ENCODE data around the gene MKI67. TPM values are rescaled to one million over a fixed set of nuclear protein-coding genes. Genes with fewer than 3 reads are reported as not detected.
A peak's percentile ranks its signal among the peaks of the same experiment; 100 is the strongest.
"Not testable (repeated sequence)": the region's sequence is repeated elsewhere in the genome, so short reads cannot be mapped to it uniquely, and the experiment has no call there.

Gene MKI67
- polyA plus RNA-seq, 4 donors, result 45.7 to 66.1 (median 50.5) TPM

- no peak for DNase-seq (ENCODE audit: low read depth in 4 of 4, low spot score in 2 of 4)
Observed at GRCh38 chr10:128150561-128150960, 24.3 kb upstream of the MKI67 start.

DNA sequence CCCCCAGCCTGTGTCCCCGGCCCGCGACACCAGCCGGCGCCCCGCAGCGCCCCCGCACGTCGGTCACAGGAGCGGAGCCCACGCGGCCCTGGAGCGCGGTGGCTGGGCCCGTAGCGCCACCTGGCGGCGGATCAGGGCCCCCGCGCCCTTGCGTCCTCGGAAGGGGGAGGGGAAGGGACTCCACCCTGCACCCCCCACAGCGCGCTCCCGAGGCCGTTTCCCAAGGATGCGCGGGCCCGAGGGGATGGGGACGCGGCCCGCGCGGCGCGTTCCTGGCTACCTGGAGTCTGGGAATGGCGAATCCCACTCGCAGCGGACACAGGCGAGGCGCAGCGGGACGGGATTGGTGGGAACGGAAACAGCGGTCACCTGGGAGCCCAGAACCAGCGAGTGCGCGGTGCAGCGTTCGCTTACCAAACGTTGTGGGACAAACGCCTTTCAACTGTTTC lies 23.8 kb upstream of the MKI67 start:
- DNase-seq (ENCODE audit: low read depth in 4 of 4, low spot score in 2 of 4), result peak in 3 of 4 donors; percentile 50 to 65 (median 58)

- no peak for DNase-seq (ENCODE audit: low read depth in 4 of 4, low spot score in 2 of 4)
Observed at GRCh38 chr10:128149267-128150014, 23.2 kb upstream of the MKI67 start.

GRCh38 chr10:128147669-128148068 lies 21.4 kb upstream of the MKI67 start:
- no peak for DNase-seq (ENCODE audit: low read depth in 4 of 4, low spot score in 2 of 4)

- no peak for DNase-seq (ENCODE audit: low read depth in 4 of 4, low spot score in 2 of 4)
Observed at GRCh38 chr10:128147064-128147463, 20.8 kb upstream of the MKI67 start.

DNA sequence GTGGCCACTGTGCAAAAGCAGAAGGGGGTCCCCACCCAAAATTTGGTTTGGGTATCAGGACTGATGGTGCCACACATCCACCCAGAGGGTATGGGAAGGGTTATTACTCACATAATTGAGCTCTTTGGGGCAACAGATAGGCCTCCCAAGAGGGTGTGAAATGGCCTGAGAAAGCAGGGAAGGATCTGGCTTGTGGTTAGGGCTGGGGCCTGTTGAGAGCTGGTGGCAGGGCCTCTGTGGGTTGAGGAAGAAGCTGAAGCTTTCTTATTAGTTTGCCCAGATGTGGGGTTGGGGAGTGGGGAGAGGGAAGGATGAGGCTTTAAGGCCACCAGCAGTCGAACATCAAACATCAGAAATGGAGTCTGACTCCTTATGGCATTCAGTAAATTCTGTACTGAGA lies 18.3 kb upstream of the MKI67 start:
- DNase-seq (ENCODE audit: low read depth in 4 of 4, low spot score in 2 of 4), result no peak

GRCh38 chr10:128143531-128143930 lies 17.3 kb upstream of the MKI67 start:
- no peak for DNase-seq (ENCODE audit: low read depth in 4 of 4, low spot score in 2 of 4)

GRCh38 chr10:128140425-128140824 lies 14.2 kb upstream of the MKI67 start:
- DNase-seq (ENCODE audit: low read depth in 4 of 4, low spot score in 2 of 4), result no peak

DNA sequence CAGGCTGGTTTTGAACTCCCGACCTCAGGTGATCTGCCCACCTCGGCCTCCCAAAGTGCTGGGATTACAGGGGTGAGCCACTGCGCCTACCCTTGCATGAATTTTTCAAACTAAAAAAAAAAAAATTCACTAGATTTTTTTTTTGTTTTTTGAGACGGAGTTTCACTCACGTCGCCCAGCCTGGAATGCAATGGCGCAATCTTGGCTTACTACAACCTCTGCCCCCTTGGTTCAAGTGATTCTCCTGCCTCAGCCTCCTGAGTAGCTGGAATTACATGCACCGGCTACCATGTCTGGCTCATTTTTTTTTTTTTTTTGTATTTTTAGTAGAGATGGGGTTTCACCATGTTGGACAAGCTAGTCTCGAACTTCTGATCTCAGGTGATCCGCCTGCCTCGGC lies 12.2 kb upstream of the MKI67 start:
- not testable (repeated sequence) for DNase-seq (ENCODE audit: low read depth in 4 of 4, low spot score in 2 of 4)

DNA sequence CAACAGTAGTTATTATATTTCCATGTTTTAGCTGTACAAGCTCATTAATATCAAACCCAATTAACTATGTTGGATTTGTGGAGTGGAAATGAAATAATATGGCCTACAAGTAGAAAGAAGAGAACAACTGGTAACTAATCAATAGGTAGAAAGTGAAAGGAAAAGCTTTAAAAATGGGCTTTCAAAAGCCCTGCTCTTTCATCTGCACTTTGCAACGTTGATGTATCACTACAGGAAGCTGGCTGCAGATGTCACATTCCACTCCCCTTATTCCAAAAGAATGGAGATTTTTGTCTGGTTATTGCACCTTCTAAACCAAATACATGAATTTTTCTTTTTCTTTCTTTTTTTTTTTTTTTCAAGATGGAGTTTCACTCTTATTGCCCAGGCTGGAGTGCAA lies 11.7 kb upstream of the MKI67 start:
- DNase-seq (ENCODE audit: low read depth in 4 of 4, low spot score in 2 of 4), result no peak

- DNase-seq (ENCODE audit: low read depth in 4 of 4, low spot score in 2 of 4), result no peak
Observed at GRCh38 chr10:128130051-128130450, 3.8 kb upstream of the MKI67 start.

- no peak for DNase-seq (ENCODE audit: low read depth in 4 of 4, low spot score in 2 of 4)
Observed at GRCh38 chr10:128128582-128128981, 2.4 kb upstream of the MKI67 start.

DNA sequence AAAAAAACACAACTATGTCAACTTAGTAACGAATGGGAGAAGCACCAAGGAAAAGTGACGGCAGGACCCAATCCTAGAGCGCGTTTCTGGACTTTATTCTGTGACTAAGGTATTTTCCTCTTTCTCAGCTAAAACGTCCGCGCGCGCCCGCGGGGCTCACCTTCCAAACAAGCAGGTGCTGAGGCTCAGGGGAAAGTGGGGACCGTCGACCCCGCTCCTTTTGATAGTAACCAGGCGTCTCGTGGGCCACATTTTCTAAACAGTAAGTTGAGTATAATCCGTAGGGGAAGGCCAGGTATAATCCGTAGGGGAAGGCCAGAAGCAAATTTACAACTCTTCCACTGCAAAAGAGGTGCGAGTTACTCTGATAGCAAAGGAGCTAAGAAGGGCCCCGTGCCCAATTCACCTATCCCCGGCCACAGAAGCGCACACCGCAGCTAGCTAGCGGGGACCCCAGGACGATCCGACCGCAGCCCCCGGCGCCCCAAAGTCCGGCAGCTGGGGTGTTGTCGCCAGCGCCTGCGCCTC lies 743 bp downstream of the MKI67 start:
- no peak for DNase-seq (ENCODE audit: low read depth in 4 of 4, low spot score in 2 of 4)

GRCh38 chr10:128124813-128125403 lies 1.3 kb downstream of the MKI67 start:
- no peak for DNase-seq (ENCODE audit: low read depth in 4 of 4, low spot score in 2 of 4)

DNA sequence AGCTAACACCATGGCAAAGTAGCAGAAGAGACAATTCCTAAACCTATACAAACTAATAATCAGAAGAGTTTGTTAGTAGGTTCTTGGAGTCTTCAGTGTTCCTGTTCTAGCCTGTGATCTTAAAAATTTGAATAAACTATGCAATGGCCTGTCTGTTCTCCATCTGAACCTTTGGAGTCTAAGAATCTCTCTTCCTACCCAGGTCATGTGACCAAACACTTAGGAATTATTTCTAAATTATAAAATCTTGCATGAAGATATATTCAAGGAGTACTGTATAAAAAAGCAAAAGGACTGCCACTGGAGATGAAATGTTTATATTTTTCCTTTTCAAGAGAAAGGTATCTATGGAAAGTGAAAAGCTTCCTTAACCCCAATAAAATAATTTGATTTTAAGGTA lies 2.4 kb downstream of the MKI67 start:
- DNase-seq (ENCODE audit: low read depth in 4 of 4, low spot score in 2 of 4), result no peak

GRCh38 chr10:128122931-128123330 lies 3.3 kb downstream of the MKI67 start:
- no peak for DNase-seq (ENCODE audit: low read depth in 4 of 4, low spot score in 2 of 4)

DNA sequence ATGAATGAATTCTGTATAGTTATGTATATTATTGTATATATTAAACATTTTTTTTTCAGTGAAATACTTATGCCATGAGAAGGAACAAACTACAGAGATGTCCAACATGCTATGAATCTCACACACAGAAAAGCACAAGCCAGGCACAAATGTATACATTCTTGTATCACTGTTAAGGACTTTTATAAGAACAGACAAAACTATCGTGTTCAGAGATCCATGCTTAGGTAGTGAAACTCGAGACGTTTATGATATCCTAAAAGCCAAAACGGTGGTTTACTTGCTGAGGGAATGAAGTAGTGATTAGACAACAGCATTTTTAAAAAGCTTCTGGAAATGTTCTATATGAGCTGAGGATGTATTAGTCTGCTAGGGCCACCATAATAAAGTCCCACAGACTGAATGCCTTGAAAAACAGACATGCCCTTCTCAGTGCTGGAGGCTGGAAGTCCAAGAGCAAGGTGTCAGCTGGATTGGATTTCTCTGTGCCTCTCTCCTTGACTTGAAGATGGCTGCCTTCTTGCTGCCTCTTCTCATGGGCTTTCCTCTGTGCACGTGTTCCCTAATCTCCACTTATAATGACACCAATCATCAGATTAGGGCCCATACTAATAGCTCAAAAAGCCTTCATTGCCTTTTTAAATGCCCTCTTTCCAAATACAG lies 4.3 kb downstream of the MKI67 start:
- no peak for DNase-seq (ENCODE audit: low read depth in 4 of 4, low spot score in 2 of 4)

DNA sequence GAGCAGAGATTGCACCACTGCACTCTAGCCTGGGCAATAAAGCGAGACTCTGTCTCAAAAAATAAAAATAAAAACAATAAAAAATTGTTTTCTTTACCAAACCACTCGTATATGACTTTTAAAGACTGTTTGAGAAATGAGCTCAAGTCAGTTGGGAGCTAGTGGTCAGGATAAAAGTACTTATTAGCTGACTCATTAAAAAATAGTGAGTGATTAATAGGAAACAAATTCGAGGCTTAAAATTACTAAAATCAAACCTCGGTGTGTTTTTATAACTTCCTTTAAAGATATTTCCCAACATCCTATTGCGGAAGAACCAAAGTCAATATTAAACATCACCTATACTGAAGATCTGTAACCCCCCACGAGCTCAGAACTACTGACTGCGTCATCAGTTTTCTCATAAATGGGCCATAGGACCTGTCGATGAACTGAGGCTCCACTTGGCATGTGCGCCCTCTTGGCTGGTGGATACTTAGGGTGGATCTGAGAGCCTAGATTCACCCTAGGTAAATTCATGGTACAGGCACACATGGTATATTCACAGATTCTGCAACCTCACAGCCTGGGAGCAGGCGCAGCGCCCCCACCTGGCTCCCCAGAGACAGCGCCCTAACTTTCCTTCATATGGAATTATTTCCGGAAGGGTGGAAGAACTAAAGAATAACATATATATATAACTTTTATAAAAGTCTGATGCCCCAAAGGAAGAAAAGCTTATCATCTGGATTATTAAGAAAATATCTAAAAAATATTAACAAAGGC lies 9.2 kb downstream of the MKI67 start:
- DNase-seq (ENCODE audit: low read depth in 4 of 4, low spot score in 2 of 4), result no peak

GRCh38 chr10:128116187-128116586 lies 10.0 kb downstream of the MKI67 start:
- DNase-seq (ENCODE audit: low read depth in 4 of 4, low spot score in 2 of 4), result no peak

GRCh38 chr10:128115356-128115755 lies 10.9 kb downstream of the MKI67 start:
- DNase-seq (ENCODE audit: low read depth in 4 of 4, low spot score in 2 of 4), result no peak

DNA sequence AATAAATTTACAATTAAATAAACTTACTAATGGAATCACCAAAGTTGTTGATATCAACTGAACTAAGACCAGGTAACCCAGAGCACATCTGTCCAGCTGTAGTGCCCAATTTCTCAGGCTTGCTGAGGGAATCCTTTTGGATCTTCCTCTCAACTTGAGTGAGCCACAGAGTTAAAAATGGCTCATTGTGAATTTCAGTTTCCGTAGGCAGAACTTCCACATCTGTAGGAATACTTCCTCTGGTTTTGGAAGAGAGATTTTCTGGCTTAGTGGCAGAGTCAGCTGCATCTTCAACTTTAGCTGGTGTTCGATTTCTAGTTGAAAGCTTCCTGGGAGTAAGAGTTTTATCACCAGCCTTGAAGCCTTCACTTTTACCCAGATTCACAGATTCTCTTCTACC lies 11.3 kb downstream of the MKI67 start:
- no peak for DNase-seq (ENCODE audit: low read depth in 4 of 4, low spot score in 2 of 4)
